CD14-positive monocyte (primary cell): Measurements from ENCODE around the gene MALAT1. TPM values are rescaled to one million over a fixed set of nuclear protein-coding genes. Genes with fewer than 3 reads are reported as not detected.
A peak's percentile ranks its signal among the peaks of the same experiment; 100 is the strongest.

Experiments
- DNase-seq, 3 donors: peaks; one replicate each; pipeline ENCODE4 v3.0.0-alpha.2; 2011 to 2022
- H2AFZ ChIP-seq: 2 replicates; pipeline ENCODE4 v1.6.0; 2012; ENCODE audit warnings: mild to moderate bottlenecking, low read depth, low read length, inconsistent platforms; ENCODE audit not compliant: insufficient read depth, poor library complexity, severe bottlenecking
- H3K27ac ChIP-seq, 2 donors: 1 replicate in 1 of 2; 2 replicates in 1 of 2; pipeline ENCODE4 v1.5.1; 2012 to 2013; ENCODE audit warnings: low read length in 2 of 2, control low read depth in 1 of 2, inconsistent platforms in 1 of 2, low read depth in 1 of 2, mild to moderate bottlenecking in 1 of 2
- H3K27me3 ChIP-seq, 2 donors: one replicate each; pipeline versions ENCODE4 v1.6.0 to v1.6.1; 2011 to 2013; ENCODE audit warnings: low read length in 2 of 2; ENCODE audit not compliant: control insufficient read depth in 2 of 2, insufficient read depth in 2 of 2
- H3K36me3 ChIP-seq, 2 donors: replicated peaks in 1 of 2; 1 replicate in 1 of 2; 2 replicates in 1 of 2; pipeline versions ENCODE4 v1.5.1 to v1.6.1; 2012 to 2013; ENCODE audit warnings: low read length in 2 of 2, control low read depth in 1 of 2, inconsistent platforms in 1 of 2, mild to moderate bottlenecking in 1 of 2; ENCODE audit not compliant: insufficient read depth in 2 of 2, control insufficient read depth in 1 of 2
- H3K4me1 ChIP-seq, 2 donors: 1 replicate in 1 of 2; 2 replicates in 1 of 2; pipeline versions ENCODE4 v1.5.1 to v1.6.1; 2012 to 2013; ENCODE audit warnings: low read length in 2 of 2, control low read depth in 1 of 2, inconsistent platforms in 1 of 2, mild to moderate bottlenecking in 1 of 2, moderate library complexity in 1 of 2; ENCODE audit not compliant: insufficient read depth in 2 of 2, control insufficient read depth in 1 of 2
- H3K4me2 ChIP-seq: replicated peaks from 2 replicates; pipeline ENCODE3; 2012; ENCODE audit warnings: low read length, moderate library complexity, mild to moderate bottlenecking; ENCODE audit not compliant: poor library complexity, severe bottlenecking; ENCODE audit errors: extremely low read depth
- H3K4me3 ChIP-seq, 3 experiments: fragments of 200-600 bp in 1 of 3; sonication (generic) in 1 of 3; replicated peaks in 1 of 3; 1 replicate in 2 of 3; 2 replicates in 1 of 3; pipeline ENCODE4 v1.5.1; 2011 to 2013; ENCODE audit warnings: low read length in 3 of 3, mild to moderate bottlenecking in 3 of 3, control low read depth in 2 of 3, low read depth in 2 of 3, inconsistent platforms in 1 of 3, moderate library complexity in 1 of 3
- H3K79me2 ChIP-seq: 2 replicates; pipeline ENCODE4 v1.6.0; 2012; ENCODE audit warnings: mild to moderate bottlenecking, control low read depth, inconsistent platforms, low read length, moderate library complexity; ENCODE audit not compliant: insufficient read depth
- H3K9ac ChIP-seq: 2 replicates; pipeline ENCODE4 v1.6.0; 2017; ENCODE audit warnings: low read length, mild to moderate bottlenecking; ENCODE audit not compliant: insufficient read depth, poor library complexity, severe bottlenecking
- H3K9me3 ChIP-seq, 2 donors: replicated peaks in 1 of 2; 1 replicate in 1 of 2; 2 replicates in 1 of 2; pipeline versions ENCODE4 v1.5.1 to v1.6.1; 2012 to 2013; ENCODE audit warnings: low read length in 2 of 2, control low read depth in 1 of 2; ENCODE audit not compliant: control insufficient read depth in 1 of 2, insufficient read depth in 1 of 2
- H4K20me1 ChIP-seq: 2 replicates; pipeline ENCODE4 v1.6.0; 2012; ENCODE audit warnings: mild to moderate bottlenecking, low read length, control low read depth, moderate library complexity; ENCODE audit not compliant: insufficient read depth
- H3K27ac Mint-ChIP-seq, 7 donors: one replicate each; pipeline ENCODE4 v1.8.0; 2020; ENCODE audit warnings: mild to moderate bottlenecking in 7 of 7, mixed read lengths in 7 of 7, moderate library complexity in 6 of 7, inconsistent platforms in 2 of 7
- H3K27me3 Mint-ChIP-seq, 3 donors: one replicate each; pipeline ENCODE4 v1.8.0; 2021 to 2022; ENCODE audit warnings: low read depth in 3 of 3, mild to moderate bottlenecking in 3 of 3, mixed read lengths in 3 of 3, moderate library complexity in 3 of 3, inconsistent platforms in 1 of 3
- H3K36me3 Mint-ChIP-seq, 2 donors: one replicate each; pipeline ENCODE4 v1.8.0; 2020; ENCODE audit warnings: mixed read lengths in 2 of 2, inconsistent platforms in 1 of 2, mild to moderate bottlenecking in 1 of 2
- H3K4me1 Mint-ChIP-seq: one replicate; pipeline ENCODE4 v1.8.0; 2020; ENCODE audit warnings: mild to moderate bottlenecking, mixed read lengths
- H3K4me3 Mint-ChIP-seq, 2 donors: one replicate each; pipeline ENCODE4 v1.8.0; 2020; ENCODE audit warnings: mild to moderate bottlenecking in 2 of 2, mixed read lengths in 2 of 2, moderate library complexity in 1 of 2
- H3K9me3 Mint-ChIP-seq, 7 donors: one replicate each; pipeline ENCODE4 v1.8.0; 2020 to 2022; ENCODE audit warnings: mixed read lengths in 7 of 7, mild to moderate bottlenecking in 6 of 7, moderate library complexity in 6 of 7, inconsistent platforms in 2 of 7
- CTCF ChIP-seq: fragments of 200-600 bp; IDR thresholded peaks from one replicate; pipeline ENCODE4 v1.8.0; 2022; ENCODE audit warnings: antibody characterized with exemption, mild to moderate bottlenecking
- WGBS: methylation state at CpG from one replicate; pipeline ENCODE4 v1.1.5; 2013; ENCODE audit warnings: missing lambda C conversion rate; ENCODE audit not compliant: insufficient coverage; 5-methylcytosine and 5-hydroxymethylcytosine counted together
- intact Hi-C, 2 donors: fragments of 100-400 bp; cut with micrococcal nuclease; formaldehyde crosslinking; loops; one replicate each; pipeline versions ENCODE4 v1.15.0 to v1.15.1; 2023
- polyA plus RNA-seq, 3 donors: library from polyadenylated mRNA; depleted of rRNA in 1 of 3; unstranded in 2 of 3; stranded (reverse) in 1 of 3; fragments of 300-500 nt in 2 of 3; fragments of >200 nt in 1 of 3; fragmentation: Illumina TruSeq in 2 of 3; gene quantifications; 1 replicate in 2 of 3; 2 replicates in 1 of 3; pipeline ENCODE4 v1.2.3, GENCODE V29; 2012 to 2021

The MALAT1 gene
- polyA plus RNA-seq, 3 donors: 263 to 815 (median 554) TPM

- DNase-seq: no peak
- peak overlapping the region in 5 of 7 donors; percentile 96 to 98 (median 98) for H3K27ac Mint-ChIP-seq
- intact Hi-C loops: loop anchor here in 1 of 2 donors (1.0 to 2.0 kb wide), 2 partner anchors 20 to 74 kb away; partner anchors contain the start of gene NEAT1
- H3K36me3 ChIP-seq: peaks cover 6 to 23% of the 10 kb centered on the region in 2 donors
- peaks cover 25% of the 10 kb centered on the region for H4K20me1 ChIP-seq
- H3K27ac ChIP-seq: peak overlapping the region; percentile 92 to 98
- 90% methylated on average over 3 of the region's 15 CpGs for WGBS
- H3K9me3 ChIP-seq: no peaks in the 10 kb centered on the region
- H2AFZ ChIP-seq: peak overlapping the region; percentile 14
- peaks cover 49% of the 10 kb centered on the region for H3K4me1 Mint-ChIP-seq
- H3K4me1 ChIP-seq: peaks cover 56 to 64% of the 10 kb centered on the region in 2 donors
- H3K27me3 ChIP-seq: no peaks in the 10 kb centered on the region
- H3K9me3 Mint-ChIP-seq: peaks cover 0 to 4% (median 0%) of the 10 kb centered on the region in 7 donors
- H3K9ac ChIP-seq: peak overlapping the region; percentile 59
- peaks cover 77% of the 10 kb centered on the region for H3K79me2 ChIP-seq
- peak overlapping the region; percentile 25 to 69 (median 29) for H3K4me3 ChIP-seq
- peak overlapping the region; percentile 72 for H3K4me2 ChIP-seq
- peaks cover 0 to under 1% (median 0%) of the 10 kb centered on the region in 3 donors for H3K27me3 Mint-ChIP-seq
- peak overlapping the region; percentile 82 to 90 for H3K4me3 Mint-ChIP-seq
- no peak for TF ChIP-seq CTCF
- H3K36me3 Mint-ChIP-seq: no peaks in the 10 kb centered on the region
Observed at GRCh38 chr11:65496304-65497140, 2.3 kb upstream of the MALAT1 start.

- Histone ChIP-seq H3K27me3 (no peaks in the 10 kb centered on the region), H3K79me2 (peaks cover 86% of the 10 kb centered on the region), H3K4me3 (peak overlapping the region; percentile 96 to 100 (median 99)), H4K20me1 (peaks cover 34% of the 10 kb centered on the region), H3K9ac (peak overlapping the region; percentile 100), H3K36me3 (peaks cover 14 to 32% of the 10 kb centered on the region in 2 donors), H3K4me2 (peak overlapping the region; percentile 93), H3K4me1 (peaks cover 47 to 55% of the 10 kb centered on the region in 2 donors), H3K9me3 (no peaks in the 10 kb centered on the region), H3K27ac (peak overlapping the region; percentile 98), H2AFZ (peak overlapping the region; percentile 14)
- H3K27me3 Mint-ChIP-seq: no peaks in the 10 kb centered on the region
- peaks cover 0 to 4% (median 0%) of the 10 kb centered on the region in 7 donors for H3K9me3 Mint-ChIP-seq
- peak overlapping the region; percentile 82 to 90 for H3K4me3 Mint-ChIP-seq
- under 1% methylated on average over 61 of the region's 61 CpGs for WGBS
- peak overlapping the region in 5 of 7 donors; percentile 96 to 98 (median 98) for H3K27ac Mint-ChIP-seq
- intact Hi-C loops: loop anchor here (1.0 to 2.0 kb wide), 3 partner anchors 21 to 75 kb away; partner anchors contain the start of gene NEAT1 (in 2 of the 2)
- H3K4me1 Mint-ChIP-seq: peaks cover 40% of the 10 kb centered on the region
- DNase-seq: peak; percentile 99
- H3K36me3 Mint-ChIP-seq: no peaks in the 10 kb centered on the region
- TF ChIP-seq CTCF: no peak
Observed at GRCh38 chr11:65497141-65498041, 1.5 kb upstream of the MALAT1 start.
